Epidermal melanocyte (primary cell): Measurements from ENCODE around the gene ZNF385B.

Experiments
- DNase-seq: peaks from one replicate; pipeline ENCODE4 v3.0.0; 2011; ENCODE audit warnings: low spot score; ENCODE audit not compliant: insufficient read length

ZNF385B gene

GRCh38 chr2:179749210-179749609 lies 112.2 kb downstream of the ZNF385B start:
- no peak for DNase-seq

GRCh38 chr2:179746981-179747380 lies 114.4 kb downstream of the ZNF385B start:
- no peak for DNase-seq

- DNase-seq, result no peak
Measured at GRCh38 chr2:179745635-179746256, 115.7 kb downstream of the ZNF385B start.

- no peak for DNase-seq
Measured at GRCh38 chr2:179744401-179744800, 117.0 kb downstream of the ZNF385B start.

GRCh38 chr2:179741317-179741716 lies 120.1 kb downstream of the ZNF385B start:
- no peak for DNase-seq

- no peak for DNase-seq
Measured at GRCh38 chr2:179729966-179730365, 131.4 kb downstream of the ZNF385B start.

GRCh38 chr2:179726461-179727180 lies 134.8 kb downstream of the ZNF385B start:
- no peak for DNase-seq

GRCh38 chr2:179724403-179724802 lies 137.0 kb downstream of the ZNF385B start:
- DNase-seq, result no peak

GRCh38 chr2:179720173-179720772 lies 141.1 kb downstream of the ZNF385B start:
- no peak for DNase-seq

- DNase-seq, result no peak
Measured at GRCh38 chr2:179715871-179716270, 145.5 kb downstream of the ZNF385B start.

GRCh38 chr2:179715196-179715595 lies 146.2 kb downstream of the ZNF385B start:
- no peak for DNase-seq

GRCh38 chr2:179712825-179713224 lies 148.6 kb downstream of the ZNF385B start:
- DNase-seq, result no peak

GRCh38 chr2:179711375-179711774 lies 150.0 kb downstream of the ZNF385B start:
- no peak for DNase-seq

- no peak for DNase-seq
Measured at GRCh38 chr2:179703702-179704101, 157.7 kb downstream of the ZNF385B start.

- DNase-seq, result no peak
Measured at GRCh38 chr2:179702912-179703311, 158.5 kb downstream of the ZNF385B start.

- DNase-seq, result no peak
Measured at GRCh38 chr2:179701524-179702110, 159.8 kb downstream of the ZNF385B start.

- no peak for DNase-seq
Measured at GRCh38 chr2:179695486-179695885, 165.9 kb downstream of the ZNF385B start.

- DNase-seq, result no peak
Measured at GRCh38 chr2:179694963-179695362, 166.4 kb downstream of the ZNF385B start.

GRCh38 chr2:179692610-179693009 lies 168.8 kb downstream of the ZNF385B start:
- DNase-seq, result no peak

- no peak for DNase-seq
Measured at GRCh38 chr2:179692043-179692442, 169.4 kb downstream of the ZNF385B start.

- DNase-seq, result no peak
Measured at GRCh38 chr2:179691235-179691634, 170.2 kb downstream of the ZNF385B start.

- DNase-seq, result no peak
Measured at GRCh38 chr2:179686718-179687342, 174.6 kb downstream of the ZNF385B start.
